Measurements from ENCODE around the gene LCE7A.

The LCE7A gene

DNA sequence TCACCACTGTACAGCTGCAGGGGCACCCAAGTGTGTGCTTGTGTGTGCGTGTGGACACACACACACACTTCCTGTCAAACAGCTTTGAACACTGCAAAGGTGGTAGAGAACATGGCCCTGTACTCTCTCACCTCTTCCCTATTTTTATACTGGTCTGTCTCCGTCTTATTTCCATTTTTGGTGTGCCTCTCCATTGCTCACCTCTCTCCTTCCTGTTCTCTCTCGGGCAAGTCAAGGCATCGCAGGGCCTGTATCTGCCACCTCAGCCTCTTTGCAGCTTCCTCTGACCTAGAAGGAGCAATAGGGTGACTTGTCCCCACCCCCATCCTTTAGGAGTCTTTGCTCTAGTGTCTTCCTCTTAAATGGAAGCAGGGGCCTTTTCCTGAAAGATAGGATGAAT is 20.5 kb downstream of the LCE7A start:
- DNase-seq (ENCODE audit: low read depth in 3 of 3): no peak

DNA sequence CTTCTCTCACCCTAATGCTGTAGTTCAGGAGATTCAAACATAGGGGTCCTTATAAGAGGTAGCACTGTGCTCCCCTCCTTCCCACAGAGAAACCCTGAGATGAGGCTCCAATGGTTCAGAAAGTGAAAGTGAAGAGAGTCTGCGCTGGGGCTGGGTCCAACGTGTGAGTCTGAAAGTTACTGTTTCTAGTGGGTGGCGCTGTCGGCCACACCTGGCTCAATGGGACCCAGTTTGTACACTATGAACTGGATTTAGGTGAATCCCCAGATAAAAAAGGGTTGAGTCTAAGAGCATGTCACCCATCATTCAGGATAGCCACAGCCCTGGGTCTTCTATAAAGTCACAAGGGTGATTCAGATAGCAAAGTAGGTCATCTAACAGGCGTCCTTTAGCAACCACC is 21.1 kb downstream of the LCE7A start:
- no peak for DNase-seq (ENCODE audit: low read depth in 3 of 3)

DNA sequence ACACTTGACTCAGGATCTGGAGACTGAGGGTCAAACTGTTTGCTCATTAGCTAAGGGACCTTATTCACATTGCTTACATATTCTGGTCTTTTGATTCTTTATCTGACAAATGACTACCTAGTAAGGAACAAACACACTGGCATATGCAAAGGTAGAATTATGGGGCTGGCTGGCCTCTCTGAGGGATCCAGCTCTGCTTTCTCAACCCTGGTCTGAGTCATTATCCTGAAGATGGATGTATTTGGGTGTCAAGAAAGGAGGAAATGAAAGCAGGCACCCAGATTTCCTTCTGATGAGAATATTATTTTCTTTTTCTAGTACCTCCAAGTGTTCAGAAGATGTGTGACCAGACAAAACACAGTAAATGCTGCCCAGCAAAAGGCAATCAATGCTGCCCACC is 24.3 kb downstream of the LCE7A start:
- DNase-seq (ENCODE audit: low read depth in 3 of 3): no peak

DNA sequence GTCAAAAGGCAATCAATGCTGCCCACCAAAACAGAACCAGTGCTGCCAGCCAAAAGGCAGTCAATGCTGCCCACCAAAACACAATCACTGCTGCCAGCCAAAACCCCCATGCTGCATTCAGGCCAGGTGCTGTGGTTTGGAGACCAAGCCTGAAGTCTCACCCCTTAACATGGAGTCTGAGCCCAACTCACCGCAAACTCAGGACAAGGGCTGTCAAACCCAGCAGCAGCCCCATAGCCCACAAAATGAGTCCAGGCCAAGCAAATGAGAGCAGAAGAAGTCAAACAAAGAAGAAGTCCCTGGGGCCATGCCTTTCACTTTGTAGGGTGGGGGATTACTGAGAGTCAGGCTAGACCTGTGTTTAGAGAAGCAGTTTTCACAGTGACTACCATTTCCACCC is 24.7 kb downstream of the LCE7A start:
- no peak for DNase-seq (ENCODE audit: low read depth in 3 of 3)

DNA sequence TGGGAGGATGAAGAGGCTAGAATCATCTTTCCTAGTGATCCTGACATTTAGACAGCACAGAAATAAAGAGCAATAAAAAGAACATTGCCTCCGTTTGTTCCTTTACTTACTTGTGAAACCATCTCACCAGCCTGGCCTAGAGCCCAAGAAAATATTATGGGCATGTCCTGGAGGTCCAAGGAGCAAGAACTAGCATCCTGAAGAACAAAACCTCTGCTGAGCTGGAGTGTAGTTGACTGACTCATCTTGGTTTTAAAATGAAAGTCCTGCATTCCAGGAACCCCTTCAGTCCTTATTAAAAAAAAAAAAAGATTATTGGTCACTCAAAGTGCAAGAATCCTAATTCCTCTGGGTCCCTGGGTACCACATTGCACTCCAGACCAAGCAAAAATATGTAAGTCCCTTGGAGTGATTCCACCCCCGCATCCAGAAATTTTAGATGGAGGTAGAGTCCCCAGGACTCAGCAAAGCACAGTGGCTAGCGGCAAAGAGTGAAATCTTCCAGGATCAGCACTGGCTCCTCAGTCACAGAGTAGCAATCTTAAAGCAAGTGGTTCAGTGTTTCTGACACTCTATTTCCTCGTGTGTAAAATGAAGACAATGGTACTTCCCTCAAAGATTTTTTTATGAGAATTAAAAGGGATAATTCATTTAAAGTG is 25.3 kb downstream of the LCE7A start:
- no peak for DNase-seq (ENCODE audit: low read depth in 3 of 3)

DNA sequence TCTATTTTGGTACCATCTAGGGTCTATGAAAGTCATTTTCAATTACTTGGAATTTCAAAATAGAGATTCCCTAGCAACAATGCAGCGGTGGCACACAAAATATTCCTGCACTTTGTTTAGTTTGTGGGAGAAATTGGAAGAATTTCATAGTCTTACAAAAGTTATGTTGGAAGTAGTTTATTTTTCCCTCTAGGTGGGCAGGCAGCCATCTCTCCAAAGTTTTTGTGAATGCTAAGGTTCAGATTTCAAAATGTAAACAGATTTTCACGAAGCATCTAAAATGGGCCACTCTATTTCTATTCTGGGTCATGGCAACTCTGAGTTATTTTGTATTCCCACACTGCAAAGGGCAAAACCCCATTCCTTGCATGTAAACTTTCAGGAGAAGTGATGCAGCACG is 26.3 kb downstream of the LCE7A start:
- DNase-seq (ENCODE audit: low read depth in 3 of 3): no peak

DNA sequence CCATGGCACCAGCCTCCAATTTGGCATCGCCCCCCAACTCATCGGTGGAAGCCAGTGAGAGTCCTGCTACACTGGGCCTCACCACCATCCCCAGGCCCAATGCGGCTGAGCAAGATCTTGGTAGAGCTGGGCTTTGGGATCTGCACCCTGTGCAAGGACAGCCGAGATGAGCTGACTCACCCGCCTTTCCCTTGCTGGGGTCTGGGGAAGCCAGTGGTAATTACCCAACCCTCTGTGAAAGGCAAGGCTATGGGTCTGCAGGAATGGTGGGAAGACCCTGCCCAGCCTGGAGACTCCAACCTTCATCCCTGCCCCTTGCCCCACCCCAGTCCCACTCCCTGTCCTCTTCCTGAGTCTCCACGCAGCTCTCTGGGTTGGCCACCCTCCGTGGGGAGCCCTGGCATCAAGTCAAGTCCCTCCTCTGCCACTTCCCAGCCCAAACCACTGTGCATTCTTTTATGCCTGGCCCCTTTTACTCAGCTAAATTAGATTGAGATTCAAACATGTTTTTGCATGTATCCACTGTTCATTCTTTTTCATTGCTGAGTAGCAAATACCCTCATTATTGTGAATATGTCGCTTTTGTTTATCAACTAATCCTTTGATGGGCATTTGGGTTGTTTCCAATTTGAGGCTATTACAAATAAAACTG is 27.1 kb downstream of the LCE7A start:
- DNase-seq (ENCODE audit: low read depth in 3 of 3): no peak

DNA sequence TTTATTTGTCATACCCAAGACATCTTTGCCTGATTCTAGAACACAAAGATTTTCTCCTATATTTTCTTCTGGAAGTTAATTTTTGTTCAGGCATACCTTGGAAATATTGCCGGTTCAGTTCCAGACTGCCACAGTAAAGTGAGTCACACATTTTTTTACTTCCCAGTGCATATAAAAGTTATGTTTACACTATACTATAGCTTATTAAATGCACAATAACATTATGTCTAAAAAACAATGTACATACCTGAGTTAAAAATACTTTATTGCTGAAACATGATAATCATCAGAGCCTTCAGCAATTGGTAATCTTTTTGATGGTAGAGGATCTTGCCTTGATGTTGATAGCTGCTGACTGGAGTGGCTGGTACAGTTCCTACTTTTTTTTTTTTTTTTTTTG is 28.3 kb downstream of the LCE7A start:
- no peak for DNase-seq (ENCODE audit: low read depth in 3 of 3)

DNA sequence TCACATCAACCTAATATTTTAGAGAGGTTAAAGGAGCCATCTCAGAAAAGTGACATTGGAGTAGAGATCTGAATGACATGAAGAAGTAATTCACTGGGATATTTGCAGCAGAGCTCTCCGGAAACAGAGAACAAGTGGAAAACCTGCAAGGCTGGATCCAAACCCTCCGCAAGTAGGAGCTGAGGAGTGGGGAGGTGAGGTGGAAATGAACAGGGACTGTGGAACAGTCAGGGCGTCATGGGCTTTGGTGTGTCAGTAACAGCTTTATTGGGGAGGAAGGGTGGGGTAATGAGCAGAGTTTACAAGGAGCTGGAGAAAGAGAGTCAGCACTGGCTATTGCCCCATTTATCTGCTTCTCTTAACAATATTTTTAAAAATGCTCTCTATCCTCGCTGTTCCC is 39.2 kb downstream of the LCE7A start:
- DNase-seq (ENCODE audit: low read depth in 3 of 3): no peak

DNA sequence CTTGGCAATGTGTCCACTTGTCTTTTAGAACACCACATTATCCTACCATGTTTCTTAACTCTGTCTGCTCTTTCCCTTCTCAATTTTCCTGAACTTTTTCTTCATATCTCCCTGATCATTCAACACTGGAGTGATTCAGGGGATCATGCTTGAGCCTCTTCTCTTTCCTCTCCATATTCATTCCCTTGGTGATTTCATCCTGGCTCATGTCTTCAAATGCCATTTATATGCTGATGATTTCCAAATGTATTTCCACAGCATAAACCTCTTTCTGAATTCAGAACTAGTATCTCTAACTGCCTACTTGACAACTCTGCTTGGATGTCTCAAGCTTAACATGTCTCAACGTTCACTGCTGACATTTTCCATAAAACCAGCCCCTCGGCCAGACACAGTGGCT is 40.1 kb downstream of the LCE7A start:
- DNase-seq (ENCODE audit: low read depth in 3 of 3): no peak

DNA sequence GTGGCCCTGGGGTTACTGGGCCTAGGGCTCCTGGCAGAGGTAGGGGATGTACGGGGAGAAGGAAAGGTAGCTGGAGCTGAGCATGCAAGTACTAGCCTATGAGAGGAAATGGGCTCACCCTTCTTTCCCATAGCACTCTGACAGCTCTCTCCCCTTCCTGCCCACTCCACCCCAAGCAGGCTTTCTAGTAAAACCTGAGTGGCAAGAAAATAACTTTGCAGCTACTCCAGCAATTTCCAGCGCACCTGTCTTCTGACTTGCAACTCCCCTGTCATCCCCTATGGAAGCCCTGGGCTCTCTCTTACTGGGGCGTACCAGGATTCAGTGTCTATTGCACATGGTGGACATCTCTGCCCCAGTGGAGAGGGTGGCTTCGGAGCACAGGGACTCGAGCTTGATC is 41.8 kb downstream of the LCE7A start:
- DNase-seq (ENCODE audit: low read depth in 3 of 3): no peak

DNA sequence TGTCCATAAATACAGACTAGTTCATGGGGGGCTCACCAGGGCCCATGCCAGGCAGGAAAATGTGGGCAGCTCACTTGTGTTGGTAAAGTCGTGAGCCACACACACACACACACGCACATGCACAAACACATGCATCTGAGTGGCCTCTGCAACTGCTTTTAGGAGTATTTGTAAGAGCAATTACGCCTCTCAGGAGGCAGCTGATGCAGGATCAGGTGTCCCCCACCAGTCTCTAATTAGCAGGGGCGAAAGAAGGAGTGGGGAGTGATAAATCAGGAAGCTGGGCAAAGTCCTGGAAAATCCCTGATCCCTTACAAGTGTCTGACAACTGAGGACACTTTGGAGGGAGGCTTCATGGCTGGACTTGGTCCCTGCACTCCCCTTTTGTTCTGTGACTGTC is 42.8 kb downstream of the LCE7A start:
- no peak for DNase-seq (ENCODE audit: low read depth in 3 of 3)

DNA sequence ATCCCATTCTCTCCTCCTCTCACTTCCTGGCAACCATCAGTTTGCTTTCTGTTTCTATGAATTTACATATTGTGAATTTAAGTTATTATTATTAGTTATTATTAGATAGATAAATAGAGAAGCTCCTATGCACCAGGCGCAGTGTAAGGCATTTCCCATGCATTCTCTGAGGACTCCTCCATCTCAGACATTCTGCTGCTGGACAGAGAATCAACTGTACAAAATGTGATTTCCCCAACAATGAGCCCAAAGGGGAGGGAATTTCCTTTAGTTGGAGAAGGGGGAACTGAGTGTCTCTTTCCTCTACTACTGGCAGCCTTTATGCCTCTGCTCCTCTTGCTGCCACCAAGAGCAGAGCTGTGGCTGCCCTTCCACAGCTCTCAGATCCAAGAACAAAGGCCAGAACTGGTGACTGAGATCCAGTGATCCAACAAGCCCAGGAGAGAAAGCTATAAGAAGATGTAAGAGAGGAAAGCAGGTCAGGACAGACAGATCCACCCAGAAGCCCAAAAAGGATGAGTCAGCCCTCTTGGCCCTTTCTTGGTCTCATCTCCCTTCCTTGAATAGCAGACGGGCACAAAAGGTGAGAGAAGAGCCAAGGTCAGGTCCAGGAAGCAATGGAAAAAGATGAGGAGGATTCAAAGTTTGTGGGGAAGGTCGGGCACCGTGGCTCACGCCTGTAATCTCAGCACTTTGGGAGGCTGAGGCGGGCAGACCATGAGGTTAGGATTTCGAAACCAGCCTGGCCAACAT is 45.1 kb downstream of the LCE7A start:
- no peak for DNase-seq (ENCODE audit: low read depth in 3 of 3)

DNA sequence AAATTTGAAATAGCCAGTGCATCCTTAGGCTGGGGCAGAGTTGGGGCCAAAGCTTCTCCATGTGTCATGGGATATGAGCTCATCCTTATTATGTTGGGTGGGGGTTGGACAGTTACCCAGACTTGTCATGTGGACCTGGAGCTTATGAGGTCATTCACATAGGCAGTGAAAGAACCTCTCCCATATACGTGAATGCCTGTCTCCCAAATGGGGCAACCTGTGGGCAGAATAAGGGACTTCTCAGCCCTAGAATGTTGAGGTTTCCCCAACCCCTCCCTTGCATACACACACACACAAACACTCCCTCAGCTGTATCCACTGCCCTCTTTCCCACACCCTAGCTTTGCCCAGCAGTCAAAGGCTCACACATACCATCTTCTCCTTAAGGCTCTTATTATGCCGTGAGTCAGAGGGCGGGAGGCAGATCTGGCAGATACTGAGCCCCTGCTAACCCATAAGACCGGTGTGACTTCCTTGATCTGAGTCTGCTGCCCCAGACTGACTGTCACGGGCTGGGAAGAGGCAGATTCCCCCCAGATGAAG is 46.3 kb downstream of the LCE7A start:
- no peak for DNase-seq (ENCODE audit: low read depth in 3 of 3)

DNA sequence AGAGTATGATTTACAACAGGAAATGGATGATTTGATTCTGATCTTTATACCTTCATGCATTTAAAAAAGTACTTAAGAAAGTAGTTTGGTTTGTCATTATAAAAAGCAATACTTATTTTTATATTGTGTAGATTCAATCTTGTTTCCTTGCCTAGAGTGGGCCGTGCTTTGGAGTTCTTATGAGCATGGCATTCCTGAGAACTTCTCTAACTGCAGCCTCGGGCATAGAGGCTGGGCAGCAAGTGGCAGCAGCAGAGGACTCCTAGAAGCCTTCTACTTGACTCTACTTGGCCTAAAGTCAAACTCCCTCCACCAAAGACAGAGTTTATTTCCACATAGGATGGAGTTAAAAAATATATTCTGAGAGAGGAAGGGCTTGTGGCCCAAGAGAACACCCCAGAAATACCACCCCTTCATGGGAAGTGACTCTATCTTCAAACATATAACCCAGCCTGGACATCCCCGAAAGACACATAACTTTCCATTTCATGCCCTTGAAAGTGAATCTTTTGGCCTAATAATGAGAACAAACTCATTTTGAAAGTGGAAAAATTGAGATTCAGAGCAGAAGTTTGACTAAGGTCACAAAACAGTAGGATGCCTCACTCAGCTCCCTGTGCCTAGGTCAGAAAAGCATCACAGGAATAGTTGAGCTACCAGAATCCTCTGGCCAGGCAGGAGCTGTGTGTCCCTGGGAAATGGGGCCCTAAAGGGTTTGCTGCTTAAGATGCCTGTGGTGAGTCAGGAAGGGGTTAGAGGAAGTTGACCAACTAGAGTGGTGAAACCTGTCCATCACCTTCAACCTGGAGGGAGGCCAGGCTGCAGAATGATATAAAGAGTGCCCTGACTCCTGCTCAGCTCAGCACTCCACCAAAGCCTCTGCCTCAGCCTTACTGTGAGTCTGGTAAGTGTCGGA is 48.1 kb downstream of the LCE7A start, which contains the start of gene IVL:
TSS of gene IVL (plus strand) at position 861 of the 916 bp plus-strand sequence. CDS start 1,252 bp downstream, outside the sequence.
- no peak for DNase-seq (ENCODE audit: low read depth in 3 of 3)

DNA sequence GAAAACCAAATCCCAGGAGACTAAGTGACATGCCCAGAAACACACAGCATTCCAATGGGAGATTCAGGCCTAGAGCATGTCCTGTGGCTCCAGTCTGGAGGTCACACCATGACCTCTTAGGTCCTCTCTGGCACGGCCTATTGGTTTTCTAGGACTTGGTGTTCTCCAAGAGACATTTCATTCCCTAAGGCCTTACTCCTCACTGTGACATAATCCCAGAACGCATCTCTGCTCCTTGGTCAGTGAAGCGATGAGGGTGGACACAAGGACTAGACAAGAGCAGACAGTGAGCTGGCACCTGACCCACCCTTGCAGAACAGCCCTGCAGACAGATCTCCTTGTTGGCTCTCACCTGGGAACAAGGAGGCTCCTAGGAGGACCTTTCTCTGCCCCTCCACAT is 49.4 kb downstream of the LCE7A start:
- no peak for DNase-seq (ENCODE audit: low read depth in 3 of 3)
